HG03571 (cell line): ENCODE results near the gene ITSN1.
A peak's percentile ranks its signal among the peaks of the same experiment; 100 is the strongest.
"Not testable (repeated sequence)": the region's sequence is repeated elsewhere in the genome, so short reads cannot be mapped to it uniquely, and the experiment has no call there.

Source experiments
- ATAC-seq: cut with Tn5 transposase; IDR thresholded peaks from one replicate; pipeline ENCODE4 v1.9.1; 2021; ENCODE audit not compliant: unreplicated experiment

Gene ITSN1

DNA sequence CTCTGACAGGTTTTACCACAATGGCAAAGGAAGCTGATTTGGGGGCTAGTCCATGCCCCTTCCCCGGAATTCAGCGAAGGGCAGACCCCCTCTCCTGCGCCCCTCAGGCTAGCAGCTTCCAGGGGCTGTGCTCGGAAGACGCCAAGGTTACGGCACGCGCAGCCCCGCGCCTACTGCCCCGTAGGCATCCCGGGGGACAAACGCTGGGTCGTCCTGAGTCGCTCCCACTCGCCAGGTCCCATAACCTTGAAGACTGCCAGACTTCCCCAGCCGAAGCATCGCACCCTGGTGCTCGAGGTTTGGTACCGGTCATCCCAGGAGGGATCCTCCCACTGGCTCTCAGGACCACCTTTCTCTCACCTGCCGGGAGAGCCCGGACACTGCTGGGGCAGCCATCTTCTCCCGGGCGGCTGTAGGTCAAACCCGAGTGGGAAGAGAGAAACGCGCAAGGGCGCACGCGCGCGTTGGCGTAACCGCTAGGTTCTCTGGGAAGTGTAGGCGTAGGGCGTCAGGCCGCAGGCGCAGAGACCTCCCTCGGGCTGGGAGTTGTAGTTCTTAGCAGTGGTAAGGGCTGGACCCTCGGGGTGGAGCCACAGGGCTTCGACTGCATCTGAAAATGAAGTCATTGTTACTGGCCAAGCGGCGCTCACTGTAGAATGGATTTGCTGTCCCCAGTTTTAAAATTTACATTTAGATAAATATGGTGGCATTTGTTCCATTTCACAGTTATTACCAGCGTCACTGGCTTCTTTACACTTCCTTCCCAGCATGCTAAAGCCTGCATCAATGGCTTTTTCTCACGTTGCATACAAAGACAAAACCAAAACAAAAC lies 273.3 kb downstream of the ITSN1 start, which contains the start of gene ATP5PO:
TSS of gene ATP5PO (minus strand) at position 437 of the 832 bp plus-strand sequence. CDS start at position 396, 41 bp downstream.
- ATAC-seq, result peak; percentile 98

DNA sequence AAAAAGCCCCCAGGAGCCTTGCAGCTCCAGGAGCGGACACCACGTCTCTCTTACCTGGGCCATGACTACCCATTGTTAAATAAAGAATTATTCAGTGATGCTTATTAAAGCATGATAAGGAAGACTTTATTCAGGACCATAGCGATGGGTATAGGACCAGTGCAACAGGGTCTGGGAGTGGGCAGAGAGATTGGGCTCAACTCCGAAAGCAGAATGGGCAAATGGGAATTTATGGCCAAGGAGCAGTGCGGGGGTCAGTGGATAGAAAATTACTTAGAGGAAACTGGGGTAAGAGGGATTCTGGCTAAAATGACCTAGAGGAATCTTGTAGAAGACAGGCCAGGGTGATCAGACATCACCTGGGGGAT lies 273.9 kb downstream of the ITSN1 start:
- no peak for ATAC-seq

GRCh38 chr21:33917421-33917820 lies 275.1 kb downstream of the ITSN1 start:
- ATAC-seq, result no peak

DNA sequence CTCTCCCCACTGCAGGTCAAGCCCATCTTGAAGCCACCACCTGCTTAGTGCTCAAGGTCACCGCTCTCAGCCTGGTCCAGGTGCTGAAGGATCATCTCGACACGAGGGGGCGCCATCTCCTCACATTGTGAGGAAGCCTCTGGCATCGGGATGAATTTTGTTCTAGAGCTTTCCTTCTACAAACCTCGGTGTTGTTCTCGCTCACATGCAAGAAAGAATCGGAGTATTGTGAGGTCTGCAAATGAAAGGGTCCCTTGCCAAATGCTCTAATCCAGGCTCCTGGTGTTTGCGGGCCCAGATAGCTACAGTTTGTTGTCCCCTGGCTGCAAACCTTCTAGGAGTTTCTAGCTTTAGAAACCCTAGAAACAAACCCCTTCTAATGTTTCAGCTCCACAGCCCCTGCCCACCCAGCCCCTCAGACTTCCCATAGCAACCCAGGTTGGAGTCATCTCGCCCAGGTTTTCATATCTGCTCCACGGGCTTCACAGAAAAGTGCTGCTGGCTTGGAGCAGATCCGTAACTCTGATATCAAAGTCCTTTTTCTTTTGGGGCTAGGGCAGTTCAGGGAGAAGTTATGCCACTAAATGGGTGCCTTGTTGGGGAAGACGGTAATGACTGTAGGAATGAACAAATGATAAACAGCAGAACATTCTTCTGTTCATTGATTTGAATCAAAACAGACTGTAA lies 281.9 kb downstream of the ITSN1 start:
- ATAC-seq, result peak; percentile 89

DNA sequence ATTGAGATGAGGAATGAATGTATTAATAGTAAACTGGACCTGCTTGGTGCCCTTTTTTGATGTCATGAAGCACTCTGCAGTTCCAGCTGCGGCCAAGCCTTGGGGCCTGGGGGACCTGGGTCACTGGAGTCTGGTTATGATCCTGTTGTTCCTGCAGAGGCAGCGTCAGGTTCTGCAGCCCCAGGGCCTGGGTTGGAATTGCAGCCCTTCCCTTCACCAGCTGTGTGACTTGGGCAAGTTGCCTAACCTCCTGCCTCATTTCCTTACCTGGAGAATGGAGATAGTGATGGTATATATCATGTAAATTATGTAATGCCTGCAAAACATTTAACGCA lies 282.4 kb downstream of the ITSN1 start:
- no peak for ATAC-seq

GRCh38 chr21:33926248-33926647 lies 283.9 kb downstream of the ITSN1 start:
- ATAC-seq, result not testable (repeated sequence)

DNA sequence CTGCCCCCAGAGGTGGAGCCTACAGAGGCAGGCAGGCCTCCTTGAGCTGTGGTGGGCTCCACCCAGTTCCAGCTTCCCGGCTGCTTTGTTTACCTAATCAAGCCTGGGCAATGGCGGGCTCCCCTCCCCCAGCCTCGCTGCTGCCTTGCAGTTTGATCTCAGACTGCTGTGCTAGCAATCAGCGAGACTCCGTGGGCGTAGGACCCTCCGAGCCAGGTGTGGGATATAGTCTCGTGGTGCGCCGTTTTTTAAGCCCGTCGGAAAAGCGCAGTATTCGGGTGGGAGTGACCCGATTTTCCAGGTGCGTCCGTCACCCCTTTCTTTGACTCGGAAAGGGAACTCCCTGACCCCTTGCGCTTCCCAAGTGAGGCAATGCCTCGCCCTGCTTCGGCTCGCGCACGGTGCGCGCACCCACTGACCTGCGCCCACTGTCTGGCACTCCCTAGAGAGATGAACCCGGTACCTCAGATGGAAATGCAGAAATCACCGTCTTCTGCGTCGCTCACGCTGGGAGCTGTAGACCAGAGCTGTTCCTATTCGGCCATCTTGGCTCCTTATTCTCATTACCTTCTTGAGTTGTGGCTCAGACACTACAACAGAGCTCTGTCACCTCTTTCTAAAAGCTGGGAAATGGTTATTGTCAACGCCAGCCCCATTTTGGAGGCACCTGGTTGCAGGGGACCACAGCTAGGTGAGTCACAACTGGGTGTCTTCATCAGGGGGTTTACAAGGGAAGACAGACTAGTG lies 288.9 kb downstream of the ITSN1 start:
- ATAC-seq, result not testable (repeated sequence)

DNA sequence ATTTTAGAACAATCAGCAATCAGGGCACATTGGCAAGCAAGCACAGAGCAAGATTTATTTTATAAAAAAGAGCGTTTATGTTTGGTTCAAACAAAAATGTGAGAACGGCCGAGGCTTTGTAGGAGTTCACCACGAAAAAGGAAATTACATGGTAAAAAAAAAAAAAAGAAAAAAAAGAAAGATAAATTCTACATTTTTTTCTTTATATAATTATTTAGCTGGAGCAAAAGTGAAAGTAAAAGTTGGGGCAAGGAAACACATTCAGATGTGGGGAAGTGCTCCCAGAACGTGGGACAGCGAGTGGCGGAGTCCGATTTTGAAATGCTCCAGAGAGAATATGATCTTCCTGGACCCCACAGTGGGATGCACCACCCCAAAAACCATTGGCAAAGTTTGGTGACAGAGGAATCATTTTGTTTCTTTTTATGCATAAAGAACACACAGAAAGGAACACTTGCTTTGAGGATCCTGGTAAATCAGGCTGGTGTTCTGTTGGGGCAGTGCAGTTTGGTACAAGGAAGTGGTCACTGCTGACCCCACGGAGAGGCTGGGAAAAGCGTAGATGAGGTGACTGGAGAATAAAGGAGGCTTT lies 289.6 kb downstream of the ITSN1 start:
- no peak for ATAC-seq

GRCh38 chr21:33932731-33933130 lies 290.4 kb downstream of the ITSN1 start:
- ATAC-seq, result no peak

DNA sequence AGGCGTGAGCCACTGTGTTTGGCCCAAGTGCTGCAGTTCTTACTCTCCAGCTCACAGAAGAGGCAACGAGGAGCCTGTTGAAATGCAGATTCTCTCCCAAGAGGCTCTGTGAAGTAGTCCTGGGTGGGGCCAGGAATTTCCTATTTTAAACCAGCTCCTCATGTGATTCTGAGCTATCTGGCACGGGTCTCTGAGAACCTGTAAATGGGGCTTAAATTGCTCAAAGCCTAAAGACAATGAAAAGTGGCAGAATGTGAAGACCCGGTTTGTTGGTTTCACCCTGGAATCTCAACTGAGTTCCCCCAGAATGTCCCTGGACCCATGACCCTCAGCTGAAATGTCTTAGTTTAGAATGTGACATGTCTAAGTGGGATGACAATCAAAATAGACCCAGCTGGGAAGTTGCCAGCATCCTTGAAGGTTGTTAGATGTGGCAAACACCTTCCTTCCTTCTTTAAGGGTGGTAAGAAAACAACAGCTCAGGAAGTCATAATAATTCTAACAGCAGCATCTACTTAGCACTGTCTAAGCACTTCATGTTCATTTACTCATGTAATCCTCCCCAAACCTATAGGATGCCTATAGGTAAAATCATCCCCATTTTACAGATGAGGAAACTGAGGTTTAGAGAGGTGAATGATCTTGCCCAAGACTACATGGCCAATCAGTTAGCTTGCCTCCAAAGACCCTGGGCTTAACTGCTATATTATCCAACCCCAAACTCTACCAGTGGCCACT lies 294.2 kb downstream of the ITSN1 start:
- no peak for ATAC-seq

GRCh38 chr21:33937146-33937545 lies 294.8 kb downstream of the ITSN1 start:
- ATAC-seq, result no peak

DNA sequence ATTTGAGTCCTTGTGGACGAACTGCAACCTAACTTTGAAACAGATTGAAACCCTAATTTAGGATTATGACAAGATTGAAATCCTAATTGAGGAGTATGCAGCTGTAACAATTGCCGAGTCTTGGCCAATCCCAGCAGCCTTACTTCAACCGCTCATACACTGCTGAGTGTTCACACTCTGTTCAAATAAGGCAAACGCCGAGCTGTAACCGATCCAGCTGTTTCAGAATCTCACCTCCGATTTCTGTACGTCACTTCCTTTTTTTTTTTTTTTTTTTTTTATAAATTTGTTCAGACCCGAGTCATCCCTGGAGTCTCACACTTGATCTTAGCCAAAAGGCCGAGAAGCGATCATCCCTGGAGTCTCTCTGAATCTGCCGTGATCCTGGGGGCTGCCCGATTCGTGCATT lies 295.6 kb downstream of the ITSN1 start:
- ATAC-seq, result no peak

- no peak for ATAC-seq
These were observed 296.1 kb downstream of the ITSN1 start for GRCh38 chr21:33938381-33938780.

DNA sequence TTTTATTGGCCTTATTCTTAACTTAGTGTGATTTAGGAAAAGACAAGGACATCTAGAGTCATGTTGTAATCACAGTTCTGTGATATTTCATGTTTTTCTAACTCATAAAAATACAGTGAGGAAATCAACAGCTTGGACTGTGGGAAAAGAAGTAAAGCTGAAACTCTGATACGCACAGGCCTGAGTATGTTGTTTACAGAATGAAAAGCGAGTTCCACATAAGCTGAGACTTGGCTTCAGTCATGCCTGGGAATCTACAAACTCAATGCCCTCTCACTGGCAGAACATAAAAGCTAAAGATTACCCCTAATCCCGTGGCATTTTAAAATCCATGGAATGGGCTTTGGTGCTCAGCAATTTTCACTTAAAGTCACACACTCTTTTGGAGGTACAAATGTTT lies 296.9 kb downstream of the ITSN1 start:
- ATAC-seq, result no peak

GRCh38 chr21:33940164-33940880 lies 298.0 kb downstream of the ITSN1 start:
- no peak for ATAC-seq

GRCh38 chr21:33940881-33941245 lies 298.6 kb downstream of the ITSN1 start:
- no peak for ATAC-seq

GRCh38 chr21:33942426-33942825 lies 300.1 kb downstream of the ITSN1 start:
- ATAC-seq, result no peak

DNA sequence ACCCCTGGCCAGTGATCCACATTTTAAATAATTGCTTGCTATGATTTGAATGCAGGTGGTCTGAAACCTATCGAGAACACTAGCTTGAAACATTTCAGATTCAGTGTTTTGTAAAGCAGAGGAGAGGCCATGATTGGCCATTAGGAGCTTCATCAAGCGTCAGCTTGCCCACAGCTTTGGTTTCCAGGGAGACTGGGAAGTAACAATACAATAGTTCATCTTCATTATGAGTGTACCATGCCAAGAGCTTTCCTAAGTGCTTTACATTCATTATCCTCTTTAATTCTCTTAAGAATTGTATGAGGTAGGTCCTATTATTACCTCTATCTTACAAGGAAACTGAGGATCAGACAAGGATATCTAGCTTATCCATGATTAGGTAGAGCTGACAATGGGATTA lies 301.0 kb downstream of the ITSN1 start:
- ATAC-seq, result no peak

DNA sequence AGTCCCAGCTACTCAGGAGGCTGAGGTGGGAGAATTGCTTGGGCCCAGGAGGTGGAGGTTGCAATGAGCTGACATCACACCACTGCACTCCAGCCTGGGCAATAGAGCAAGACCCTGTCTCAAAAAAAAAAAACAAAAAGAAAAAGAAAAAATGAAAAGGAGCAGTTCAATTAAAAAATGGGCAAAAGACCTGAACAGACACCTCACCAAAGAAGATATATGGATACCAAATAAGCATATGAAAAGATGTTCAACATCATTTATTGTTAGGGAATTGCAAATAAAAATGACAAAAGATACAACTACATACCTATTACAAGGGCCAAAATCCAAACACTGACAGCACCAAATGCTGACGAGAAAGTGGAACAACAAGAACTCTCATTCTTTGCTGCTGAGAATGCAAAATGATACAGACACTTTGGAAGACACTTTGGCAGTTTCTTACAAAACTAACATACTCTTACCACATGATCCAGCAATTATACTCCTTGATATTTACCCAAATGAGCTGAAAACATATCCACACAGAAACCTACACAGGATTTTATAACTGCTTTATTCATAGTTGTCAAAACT lies 302.0 kb downstream of the ITSN1 start:
- ATAC-seq, result no peak
